GM13977 (cell line): ENCODE measurements around the gene HAGH.

ENCODE experiments used
- DNase-seq: peaks from one replicate; pipeline ENCODE4 v3.0.0; 2012; ENCODE audit warnings: low spot score
- in situ Hi-C: fragments of 300-500 bp; cut with MboI; formaldehyde crosslinking; loops from one replicate; pipeline ENCODE4 v1.12.0; 2022; ENCODE audit warnings: low sequenced_read_pairs, low pct_unique_long_range_greater_than_20kb, mixed read lengths, inconsistent platforms; ENCODE audit not compliant: unreplicated experiment
- TF ChIP-seq, protein P1 (sequence below): IDR thresholded peaks from 2 replicates; pipeline ENCODE4 v1.5.1; 2012; ENCODE audit warnings: mild to moderate bottlenecking, control low read depth; ENCODE audit not compliant: insufficient read depth; ENCODE audit errors: extremely low read depth, missing control alignments

Gene HAGH

DNA sequence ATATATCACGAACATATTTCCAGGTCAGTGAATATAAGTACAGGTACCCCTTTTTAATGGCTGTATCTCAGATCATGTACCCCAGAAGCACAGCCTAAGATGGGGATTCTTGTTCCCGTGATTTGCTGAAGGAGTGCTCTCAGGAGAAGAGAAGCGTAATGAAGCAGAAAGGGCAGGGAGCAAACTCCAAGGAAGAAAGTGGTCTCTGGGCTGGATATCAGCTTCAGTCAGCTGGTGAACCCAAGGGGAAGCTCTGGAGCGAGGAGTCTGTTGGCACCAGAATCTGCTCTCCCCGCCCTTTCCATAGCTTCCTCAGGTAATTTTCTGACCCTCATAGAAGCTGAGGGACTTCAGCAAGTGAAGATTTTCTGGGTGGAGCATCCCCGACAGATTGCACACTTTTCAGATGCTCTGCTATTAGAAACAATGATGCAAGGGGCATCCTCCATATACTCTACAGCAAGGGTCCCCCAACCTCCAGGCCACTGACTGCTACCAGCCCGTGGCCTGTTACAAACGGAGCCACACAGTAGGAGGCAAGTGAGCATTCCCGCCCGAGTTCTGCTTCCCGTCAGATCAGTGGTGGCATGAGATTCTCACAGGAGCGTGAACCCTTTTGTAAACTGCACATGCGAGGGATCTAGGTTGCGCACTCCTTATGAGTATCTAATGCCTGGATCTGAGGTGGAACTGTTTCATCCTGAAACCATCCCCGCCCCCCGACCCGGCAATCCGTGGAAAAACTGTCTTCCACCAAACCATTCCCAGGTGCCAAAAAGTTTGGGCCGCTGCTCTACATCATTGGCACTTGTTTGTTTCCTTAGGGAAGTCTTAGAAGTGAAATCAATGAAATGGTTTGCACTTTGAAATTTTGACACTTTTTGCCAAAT lies 4.8 kb upstream of the HAGH start:
- TF ChIP-seq, protein P1, sequence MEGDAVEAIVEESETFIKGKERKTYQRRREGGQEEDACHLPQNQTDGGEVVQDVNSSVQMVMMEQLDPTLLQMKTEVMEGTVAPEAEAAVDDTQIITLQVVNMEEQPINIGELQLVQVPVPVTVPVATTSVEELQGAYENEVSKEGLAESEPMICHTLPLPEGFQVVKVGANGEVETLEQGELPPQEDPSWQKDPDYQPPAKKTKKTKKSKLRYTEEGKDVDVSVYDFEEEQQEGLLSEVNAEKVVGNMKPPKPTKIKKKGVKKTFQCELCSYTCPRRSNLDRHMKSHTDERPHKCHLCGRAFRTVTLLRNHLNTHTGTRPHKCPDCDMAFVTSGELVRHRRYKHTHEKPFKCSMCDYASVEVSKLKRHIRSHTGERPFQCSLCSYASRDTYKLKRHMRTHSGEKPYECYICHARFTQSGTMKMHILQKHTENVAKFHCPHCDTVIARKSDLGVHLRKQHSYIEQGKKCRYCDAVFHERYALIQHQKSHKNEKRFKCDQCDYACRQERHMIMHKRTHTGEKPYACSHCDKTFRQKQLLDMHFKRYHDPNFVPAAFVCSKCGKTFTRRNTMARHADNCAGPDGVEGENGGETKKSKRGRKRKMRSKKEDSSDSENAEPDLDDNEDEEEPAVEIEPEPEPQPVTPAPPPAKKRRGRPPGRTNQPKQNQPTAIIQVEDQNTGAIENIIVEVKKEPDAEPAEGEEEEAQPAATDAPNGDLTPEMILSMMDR, result no peak
- in situ Hi-C loops, result no loop called here
- no peak for DNase-seq

DNA sequence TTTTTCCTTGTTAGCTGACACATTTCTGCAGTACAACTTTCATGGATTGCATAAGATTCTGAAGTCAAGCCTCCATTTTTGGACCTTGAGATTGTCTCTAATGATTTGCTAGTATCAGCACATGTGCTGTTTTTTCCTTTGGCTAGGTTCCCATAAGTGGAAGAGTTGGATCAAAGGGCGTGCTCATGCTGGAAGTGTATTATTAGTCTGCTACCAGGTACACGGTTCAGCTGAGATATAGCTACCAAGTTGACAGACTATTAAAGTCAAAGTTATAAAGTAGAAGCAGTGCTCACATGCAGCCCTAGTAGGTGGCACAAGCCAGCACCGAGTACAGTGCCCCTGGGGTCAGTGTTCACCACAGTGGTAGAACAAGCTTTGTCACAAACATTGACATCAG lies 3.6 kb upstream of the HAGH start:
- TF ChIP-seq, protein P1, result no peak
- in situ Hi-C loops, result no loop called here
- no peak for DNase-seq

DNA sequence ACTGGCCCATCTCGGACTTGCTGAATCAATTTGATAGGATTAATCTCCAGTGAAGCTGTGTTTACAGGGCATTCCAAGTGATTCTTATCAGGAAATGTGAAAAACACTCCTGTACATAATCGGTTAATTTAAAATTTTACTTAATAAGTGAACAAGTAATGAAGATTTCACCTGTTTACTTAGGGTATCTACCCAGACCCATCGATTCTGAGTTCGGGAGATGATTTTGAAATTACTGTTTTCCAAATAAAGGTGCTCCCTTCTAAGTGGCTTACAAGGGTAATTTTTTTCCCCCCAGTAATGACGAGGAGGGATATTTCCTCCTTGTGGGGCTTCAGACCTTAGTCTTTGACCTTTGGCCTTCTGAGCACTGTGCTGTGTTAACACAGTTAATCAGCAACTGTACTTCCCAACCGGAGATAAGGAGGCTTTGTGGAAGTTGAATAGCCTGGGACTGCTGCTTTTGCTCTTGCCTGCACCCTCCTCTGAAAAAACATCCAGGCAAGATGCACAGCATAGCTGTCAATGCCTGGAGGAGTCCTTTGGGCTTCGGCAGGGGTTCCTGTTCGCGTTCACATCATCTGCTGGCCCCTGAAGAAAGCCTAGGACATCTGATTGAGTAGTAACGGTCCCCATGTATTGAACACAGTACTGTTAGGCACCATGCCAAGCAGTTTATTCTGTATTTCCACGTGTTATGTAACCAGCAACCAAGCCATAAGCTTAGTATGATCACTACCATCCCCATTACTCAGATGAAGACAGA lies 2.2 kb upstream of the HAGH start:
- DNase-seq, result no peak
- in situ Hi-C loops, result no loop called here
- TF ChIP-seq, protein P1, result no peak

DNA sequence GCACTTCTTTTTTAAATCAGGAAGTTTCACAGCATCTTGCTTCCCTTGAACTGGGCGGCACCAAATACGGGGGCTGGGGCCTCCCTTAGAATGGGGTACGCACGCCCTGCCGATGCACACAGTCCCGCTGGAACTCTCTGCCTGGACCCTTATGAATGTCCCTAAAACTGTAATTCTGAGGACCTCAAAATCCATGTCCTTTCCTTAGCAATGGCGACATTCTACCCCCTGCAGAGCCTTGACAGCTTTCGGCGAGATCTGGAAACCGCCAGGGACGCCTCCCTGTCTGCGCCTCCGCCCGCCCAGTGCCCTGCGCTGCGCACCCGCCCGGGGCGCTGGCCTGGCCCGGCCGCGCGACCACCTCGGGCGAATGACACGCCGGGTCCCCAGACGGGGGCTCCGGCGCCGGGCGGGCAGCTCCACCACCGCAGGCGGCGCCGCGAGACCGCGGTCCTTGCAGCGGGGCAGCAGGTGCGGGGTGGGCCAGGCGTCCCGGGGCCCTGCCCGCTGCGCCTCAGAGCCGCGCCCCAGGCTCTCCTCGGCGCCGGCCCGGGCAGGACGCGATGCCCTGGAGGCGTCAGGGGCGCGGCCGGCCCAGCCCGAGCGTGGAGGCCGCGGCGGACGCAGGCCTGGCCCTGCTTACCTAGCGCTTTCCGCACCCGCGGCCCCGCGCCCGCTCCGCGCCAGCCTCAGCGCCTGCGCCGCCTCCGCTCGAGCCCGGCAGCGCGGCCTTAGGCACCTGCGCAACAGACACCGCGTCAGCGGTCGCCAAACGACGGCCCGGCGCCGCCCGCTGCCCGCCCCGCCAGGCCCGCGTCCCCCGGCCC lies 548 bp downstream of the HAGH start:
- TF ChIP-seq, protein P1, result no peak
- DNase-seq, result peak; percentile 92
- in situ Hi-C loops, result no loop called here

DNA sequence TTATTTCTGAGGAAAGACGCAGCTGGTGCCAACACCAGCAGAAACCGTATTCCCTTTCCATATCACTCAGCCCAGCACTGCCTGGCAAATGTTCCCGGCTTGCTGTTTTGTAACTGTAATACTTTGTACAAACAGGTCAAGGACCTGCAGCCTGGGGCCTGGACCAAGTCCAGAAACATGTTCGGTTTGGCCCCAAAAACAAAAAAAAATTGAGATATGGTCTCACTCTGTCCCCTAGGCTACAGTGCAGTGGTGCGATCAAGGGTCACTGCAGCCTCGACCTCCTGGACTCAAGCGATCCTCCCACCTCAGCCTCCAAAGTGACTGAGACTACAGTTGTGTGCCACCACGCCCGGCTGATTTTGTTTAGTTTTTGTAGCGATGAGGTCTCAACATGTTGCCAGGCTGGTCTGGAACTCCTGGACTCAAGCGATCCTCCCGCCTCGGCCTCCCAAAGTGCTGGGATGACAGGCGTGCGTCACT lies 1.2 kb downstream of the HAGH start:
- TF ChIP-seq, protein P1, result no peak
- in situ Hi-C loops, result no loop called here
- no peak for DNase-seq

DNA sequence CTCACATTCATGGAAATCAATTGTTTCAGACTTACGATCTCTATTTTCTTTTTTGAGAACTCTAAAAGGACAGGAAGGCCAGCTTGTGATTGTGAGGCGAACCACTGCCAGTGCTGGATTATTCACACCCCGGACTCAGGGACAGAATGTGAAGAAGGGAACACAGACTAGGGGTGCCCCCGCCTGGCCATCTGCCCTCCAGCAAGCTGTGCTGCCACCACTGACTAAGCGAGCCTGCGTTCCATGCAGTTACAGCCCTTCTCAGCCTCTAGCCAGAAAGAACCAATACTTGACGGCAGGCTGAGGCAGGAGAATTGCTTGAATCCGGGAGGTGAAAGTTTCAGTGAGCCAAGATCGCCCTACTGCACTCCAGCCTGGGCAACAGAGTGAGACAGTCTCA lies 2.8 kb downstream of the HAGH start:
- in situ Hi-C loops, result no loop called here

More for the DNA sequence above, 2.8 kb downstream of the HAGH start:
- TF ChIP-seq, protein P1, result peak; percentile 36
- DNase-seq, result no peak
